ENCODE data around the gene GLUD2. TPM values are rescaled to one million over a fixed set of nuclear protein-coding genes. Genes with fewer than 3 reads are reported as not detected.

Gene GLUD2
- total and polyA plus RNA-seq, 2 of the 4 experiments (the other 2 are of a cell fraction), result 0.51 to 1.6 TPM

DNA sequence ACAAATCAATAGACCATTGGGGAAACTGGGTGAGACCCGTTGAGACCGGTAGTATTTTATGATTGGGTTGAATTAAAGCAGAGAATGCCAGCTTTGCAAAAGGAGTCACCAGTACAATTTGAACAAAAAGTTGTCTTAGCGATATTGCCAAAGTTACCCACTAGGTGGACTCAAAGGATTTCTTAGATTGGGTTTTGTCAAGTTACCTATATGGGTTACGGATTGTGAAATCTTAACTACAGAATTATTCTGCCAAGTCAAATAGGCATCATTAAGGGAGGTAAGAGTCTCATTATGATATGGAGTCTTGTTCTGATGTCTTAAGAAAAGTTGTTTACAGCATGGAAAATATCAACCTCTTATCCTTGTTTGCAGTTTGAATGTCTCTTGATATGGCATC, 46.8 kb upstream of the GLUD2 start:
- Histone ChIP-seq H2AK5ac (ENCODE audit: low read depth, low read length) (no peak overlapping the region), H2BK15ac (ENCODE audit: low read depth, low read length) (no peak overlapping the region), H3K14ac (replicated peaks; ENCODE audit: low read depth, low read length) (no peak overlapping the region), H2AK9ac (replicated peaks; ENCODE audit: low read depth, low read length, poor library complexity) (no peak overlapping the region), H4K8ac (ENCODE audit: low read depth in 2 of 2, low read length in 2 of 2) (no peak overlapping the region), H3K79me1 (ENCODE audit: low read depth in 1 of 2, low read length in 2 of 2) (no peaks in the 10 kb centered on the region), H3K9ac (ENCODE audit: low read depth, low read length) (no peak overlapping the region), H3K4ac (ENCODE audit: low read depth, low read length) (no peak overlapping the region), H2BK120ac (ENCODE audit: low read depth, low read length) (no peak overlapping the region), H3K4me3 (ENCODE audit: insufficient read depth, low read depth, low read length) (no peak overlapping the region), H3K4me2 (ENCODE audit: low read depth, low read length) (no peak overlapping the region), H3K36me3 (ENCODE audit: control insufficient read depth, insufficient read depth, low read length) (no peaks in the 10 kb centered on the region), H3K56ac (ENCODE audit: extremely low read depth, insufficient read depth, low read length) (no peak overlapping the region), H4K20me1 (ENCODE audit: insufficient read depth, low read length) (no peaks in the 10 kb centered on the region), H3K27me3 (ENCODE audit: control insufficient read depth, insufficient read depth, low read length) (no peaks in the 10 kb centered on the region), H4K91ac (ENCODE audit: insufficient read depth, low read depth, low read length) (no peak overlapping the region), H3K4me1 (ENCODE audit: control insufficient read depth, insufficient read depth, low read length) (no peaks in the 10 kb centered on the region), H3K9me3 (ENCODE audit: control insufficient read depth, insufficient read depth, low read length) (no peaks in the 10 kb centered on the region), H4K5ac (ENCODE audit: low read depth, low read length) (no peak overlapping the region), H3K18ac (ENCODE audit: low read depth, low read length) (no peak overlapping the region), H2BK20ac (ENCODE audit: low read depth, low read length) (no peak overlapping the region), H3K9me1 (ENCODE audit: insufficient read depth, low read length) (no peaks in the 10 kb centered on the region), H2AFZ (replicated peaks; ENCODE audit: low read length, poor library complexity) (no peak overlapping the region), H3K27ac (ENCODE audit: insufficient read depth, low read length) (no peak overlapping the region), H3K23ac (ENCODE audit: low read depth, low read length) (no peak overlapping the region), H2BK5ac (ENCODE audit: low read depth, low read length, poor library complexity, severe bottlenecking) (no peak overlapping the region)
- BruUV-seq (replicated peaks), result no TSS peak
- ChIA-PET CTCF (no interaction called here), POLR2A (ENCODE audit: unreplicated experiment) (no interaction called here)
- ATAC-seq (ENCODE audit: low read depth), result no peak
- no CpG with 5 or more reads among the region's 4 CpGs for WGBS, 2 experiments (ENCODE audit: extremely low coverage in 2 of 2, insufficient read length in 1 of 2)
- TF ChIP-seq, protein P1, sequence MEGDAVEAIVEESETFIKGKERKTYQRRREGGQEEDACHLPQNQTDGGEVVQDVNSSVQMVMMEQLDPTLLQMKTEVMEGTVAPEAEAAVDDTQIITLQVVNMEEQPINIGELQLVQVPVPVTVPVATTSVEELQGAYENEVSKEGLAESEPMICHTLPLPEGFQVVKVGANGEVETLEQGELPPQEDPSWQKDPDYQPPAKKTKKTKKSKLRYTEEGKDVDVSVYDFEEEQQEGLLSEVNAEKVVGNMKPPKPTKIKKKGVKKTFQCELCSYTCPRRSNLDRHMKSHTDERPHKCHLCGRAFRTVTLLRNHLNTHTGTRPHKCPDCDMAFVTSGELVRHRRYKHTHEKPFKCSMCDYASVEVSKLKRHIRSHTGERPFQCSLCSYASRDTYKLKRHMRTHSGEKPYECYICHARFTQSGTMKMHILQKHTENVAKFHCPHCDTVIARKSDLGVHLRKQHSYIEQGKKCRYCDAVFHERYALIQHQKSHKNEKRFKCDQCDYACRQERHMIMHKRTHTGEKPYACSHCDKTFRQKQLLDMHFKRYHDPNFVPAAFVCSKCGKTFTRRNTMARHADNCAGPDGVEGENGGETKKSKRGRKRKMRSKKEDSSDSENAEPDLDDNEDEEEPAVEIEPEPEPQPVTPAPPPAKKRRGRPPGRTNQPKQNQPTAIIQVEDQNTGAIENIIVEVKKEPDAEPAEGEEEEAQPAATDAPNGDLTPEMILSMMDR (conservative IDR thresholded peaks at IDR 0.05; ENCODE audit: low read depth, low read length), result no peak
- no peak for TF ChIP-seq BHLHE40 (IDR thresholded peaks at IDR 0.05; ENCODE audit: low read depth, low read length)
- TF ChIP-seq MXI1 (IDR thresholded peaks at IDR 0.05; ENCODE audit: borderline replicate concordance, low read depth, low read length), result no peak
- TF ChIP-seq MAFK (IDR thresholded peaks at IDR 0.05; ENCODE audit: low read depth, low read length), result no peak
- DNase-seq, result no peak
- intact Hi-C loops (cut with micrococcal nuclease) (no loop called here), dilution Hi-C loops (cut with HindIII; ENCODE audit: low sequenced_read_pairs, unreplicated experiment) (no loop called here), in situ Hi-C loops (cut with MboI; ENCODE audit: low sequenced_read_pairs) (no loop called here)
